ENCODE results near the gene B2M.
"Not testable (repeated sequence)": the region's sequence is repeated elsewhere in the genome, so short reads cannot be mapped to it uniquely, and the experiment has no call there.

B2M gene

GRCh38 chr15:44711096-44711742 lies at the start of gene B2M, which contains the start of gene PATL2:
Gene B2M (plus strand): TSS chr15:44711517. CDS start chr15:44711547, 30 bp downstream.
Gene PATL2 (minus strand): TSS chr15:44711323. CDS start chr15:44676490, 34,833 bp downstream.
- in situ Hi-C loops (cut with MboI; ENCODE audit: low sequenced_read_pairs): no loop called here

DNA sequence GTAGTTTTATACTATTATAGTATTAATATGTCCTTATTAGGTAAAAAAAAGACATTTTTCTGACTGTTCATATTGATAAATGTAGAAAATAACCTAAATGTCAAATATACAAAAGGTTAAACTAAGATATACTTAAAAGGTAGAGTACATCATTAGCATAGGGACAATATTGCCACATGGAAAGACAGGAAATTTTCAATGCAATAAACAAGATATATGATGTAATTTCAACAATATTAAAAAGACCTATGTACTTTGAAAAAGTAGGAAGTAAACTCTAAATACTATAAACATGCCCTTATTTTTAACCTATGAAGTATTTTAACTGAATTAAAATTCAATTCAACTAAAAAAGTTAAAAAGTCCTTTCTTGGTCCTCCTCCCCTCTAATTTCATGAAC lies 49.7 kb upstream of the B2M start:
- in situ Hi-C loops (cut with MboI; ENCODE audit: low sequenced_read_pairs): no loop called here

DNA sequence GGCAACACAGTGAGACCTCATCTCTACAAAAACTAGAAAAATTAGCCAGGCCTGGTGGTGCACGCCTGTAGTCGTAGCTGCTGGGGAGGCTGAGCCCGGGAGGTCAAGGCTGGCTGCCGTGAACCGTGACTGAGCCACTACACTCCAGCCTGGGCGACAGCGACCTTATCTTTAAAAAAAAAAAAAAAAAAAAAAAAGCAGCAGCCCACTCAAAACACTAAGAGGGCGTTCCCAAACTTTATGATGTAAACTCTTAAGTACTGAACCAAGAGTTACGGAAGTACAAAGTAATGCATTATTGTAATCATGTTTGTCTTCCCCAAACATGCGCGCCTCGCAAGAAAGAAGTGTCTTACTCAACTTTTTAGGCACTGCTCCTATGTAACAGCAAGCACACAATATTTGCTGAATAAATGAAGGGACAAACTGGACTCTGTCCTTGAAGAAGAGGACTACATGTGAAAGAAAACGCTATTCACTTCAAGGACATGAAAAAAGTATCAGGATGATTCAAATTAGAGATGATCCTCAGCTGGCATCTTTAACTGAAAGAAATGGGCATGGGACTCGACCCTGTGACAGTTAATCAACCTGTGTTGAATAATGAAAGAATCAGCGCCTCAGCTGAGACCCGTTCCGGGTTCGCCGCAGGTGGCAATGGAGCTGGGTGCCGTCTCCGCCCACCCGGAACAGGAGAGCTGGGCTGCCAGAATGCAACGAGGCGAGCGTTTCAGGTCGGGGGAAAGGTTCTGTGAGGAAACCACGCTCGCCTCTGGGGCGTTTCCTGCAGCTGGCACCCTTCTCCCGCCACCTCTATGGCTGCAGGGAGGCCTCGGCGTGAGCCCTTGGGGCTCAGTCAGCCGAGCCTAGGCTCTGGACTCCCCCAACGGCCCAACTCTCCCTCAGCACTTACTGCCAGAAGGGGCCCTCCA lies 48.6 kb upstream of the B2M start:
- in situ Hi-C loops (cut with MboI; ENCODE audit: low sequenced_read_pairs): no loop called here

DNA sequence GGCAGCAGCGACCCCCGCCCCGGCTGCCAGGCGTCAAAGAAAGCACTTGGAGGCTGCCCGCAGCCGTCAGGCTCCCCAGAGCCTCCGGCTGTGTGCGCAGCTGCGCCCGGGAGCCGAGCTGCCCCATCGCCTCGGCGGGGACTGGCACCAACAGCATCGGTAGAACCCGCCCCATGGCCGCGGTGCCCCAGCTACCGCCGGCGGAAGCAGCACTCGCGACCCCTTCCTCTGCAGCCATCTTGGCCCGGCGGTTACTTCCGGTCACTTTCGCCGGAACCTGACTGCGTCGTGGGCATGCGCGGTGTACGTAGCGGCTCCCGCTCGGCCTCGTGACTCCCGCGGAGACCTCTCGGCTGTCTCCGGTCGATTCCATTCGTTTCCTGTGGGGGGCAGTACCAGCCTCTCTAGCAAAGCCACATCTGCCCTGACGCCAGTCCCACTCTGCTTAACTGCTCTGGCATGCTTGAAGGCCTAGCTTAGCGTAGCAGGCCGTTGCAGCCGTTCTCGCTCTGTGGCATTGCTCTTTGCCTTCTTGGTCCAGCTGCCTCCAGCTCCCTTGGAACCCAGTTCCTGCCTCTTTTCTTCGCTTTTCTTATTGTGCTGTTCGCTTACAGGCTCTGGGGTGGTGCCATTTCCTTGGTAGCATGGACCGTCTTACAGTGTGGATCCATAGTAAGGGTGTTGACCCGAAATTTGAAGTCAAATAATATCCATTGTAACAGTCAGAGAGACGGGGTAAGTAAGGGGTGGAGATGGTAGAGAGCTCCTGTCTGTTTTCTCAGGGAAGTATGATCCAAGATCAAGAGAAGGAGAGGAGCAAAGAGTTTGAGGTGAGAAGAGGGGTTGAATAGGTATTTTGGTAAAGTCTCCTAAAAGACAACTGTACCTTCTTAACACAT lies 47.7 kb upstream of the B2M start, which contains the start of gene SPG11:
Gene SPG11, minus strand, starts transcription at position 253 of the 899 bp plus-strand sequence. Its CDS starts 15 bp downstream, at position 238.
- in situ Hi-C loops (cut with MboI; ENCODE audit: low sequenced_read_pairs): no loop called here

- in situ Hi-C loops (cut with MboI; ENCODE audit: low sequenced_read_pairs): no loop called here
Measured at GRCh38 chr15:44666210-44667038, 44.9 kb upstream of the B2M start.

DNA sequence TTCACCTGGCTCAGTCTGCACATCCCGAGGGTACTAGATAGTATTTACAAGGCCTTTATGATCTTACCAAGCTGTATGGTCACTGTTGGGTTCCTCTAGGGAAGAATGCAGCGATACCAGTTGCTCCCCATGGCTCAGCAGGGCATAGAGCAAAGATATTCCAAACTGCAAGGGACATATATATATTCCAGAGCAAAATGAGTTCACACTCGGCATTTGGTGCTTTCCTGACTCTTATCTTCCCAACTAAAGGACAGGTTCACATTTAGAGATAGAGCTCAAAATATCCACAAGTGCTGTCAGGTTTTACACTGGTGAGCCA lies 44.3 kb upstream of the B2M start:
- in situ Hi-C loops (cut with MboI; ENCODE audit: low sequenced_read_pairs): no loop called here

- in situ Hi-C loops (cut with MboI; ENCODE audit: low sequenced_read_pairs): no loop called here
Measured at GRCh38 chr15:44668921-44669320, 42.4 kb upstream of the B2M start.

- in situ Hi-C loops (cut with MboI; ENCODE audit: low sequenced_read_pairs): no loop called here
Measured at GRCh38 chr15:44670087-44670950, 41.0 kb upstream of the B2M start.

- in situ Hi-C loops (cut with MboI; ENCODE audit: low sequenced_read_pairs): no loop called here
Measured at GRCh38 chr15:44673639-44674038, 37.7 kb upstream of the B2M start.

- in situ Hi-C loops (cut with MboI; ENCODE audit: low sequenced_read_pairs): no loop called here
Measured at GRCh38 chr15:44675911-44676310, 35.4 kb upstream of the B2M start.

DNA sequence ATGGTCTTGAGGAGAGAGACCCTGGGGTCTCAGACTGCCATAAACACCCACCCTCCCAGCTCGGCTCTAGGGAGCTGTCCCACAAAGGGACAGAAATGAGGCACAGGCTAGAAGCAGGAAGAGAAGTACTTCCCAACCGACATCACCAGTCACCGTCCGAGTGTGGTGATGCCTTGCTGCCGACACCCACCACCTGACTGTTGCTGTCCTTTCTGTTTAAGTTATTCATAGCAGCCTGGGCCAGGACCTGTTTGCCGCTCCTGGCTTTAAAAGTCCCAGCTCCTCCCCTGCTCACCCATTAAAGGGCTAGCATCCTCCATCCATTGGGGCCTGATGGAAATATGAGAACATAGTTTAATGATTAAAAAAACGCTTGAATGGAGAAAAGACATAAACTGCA lies 34.6 kb upstream of the B2M start:
- in situ Hi-C loops (cut with MboI; ENCODE audit: low sequenced_read_pairs): no loop called here

DNA sequence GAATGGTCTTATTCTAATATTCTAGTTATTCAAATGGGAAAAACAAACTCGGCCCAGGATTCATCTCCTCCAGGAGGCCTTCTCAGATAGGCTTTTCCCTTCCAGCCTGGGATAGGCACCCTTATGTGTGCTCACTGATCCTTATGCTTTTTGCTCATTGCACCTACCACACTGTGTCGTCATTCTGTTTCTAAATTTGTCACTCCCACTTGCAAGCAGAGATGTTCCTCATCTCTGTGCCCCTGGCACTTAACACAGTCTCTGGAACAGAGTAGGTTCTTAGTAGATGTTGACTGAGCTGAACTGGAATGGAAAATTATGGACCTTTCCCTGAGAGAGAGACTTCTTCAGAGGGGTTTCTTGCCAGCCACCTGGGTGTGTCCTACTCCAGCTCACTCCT lies 29.1 kb upstream of the B2M start:
- in situ Hi-C loops (cut with MboI; ENCODE audit: low sequenced_read_pairs): no loop called here

DNA sequence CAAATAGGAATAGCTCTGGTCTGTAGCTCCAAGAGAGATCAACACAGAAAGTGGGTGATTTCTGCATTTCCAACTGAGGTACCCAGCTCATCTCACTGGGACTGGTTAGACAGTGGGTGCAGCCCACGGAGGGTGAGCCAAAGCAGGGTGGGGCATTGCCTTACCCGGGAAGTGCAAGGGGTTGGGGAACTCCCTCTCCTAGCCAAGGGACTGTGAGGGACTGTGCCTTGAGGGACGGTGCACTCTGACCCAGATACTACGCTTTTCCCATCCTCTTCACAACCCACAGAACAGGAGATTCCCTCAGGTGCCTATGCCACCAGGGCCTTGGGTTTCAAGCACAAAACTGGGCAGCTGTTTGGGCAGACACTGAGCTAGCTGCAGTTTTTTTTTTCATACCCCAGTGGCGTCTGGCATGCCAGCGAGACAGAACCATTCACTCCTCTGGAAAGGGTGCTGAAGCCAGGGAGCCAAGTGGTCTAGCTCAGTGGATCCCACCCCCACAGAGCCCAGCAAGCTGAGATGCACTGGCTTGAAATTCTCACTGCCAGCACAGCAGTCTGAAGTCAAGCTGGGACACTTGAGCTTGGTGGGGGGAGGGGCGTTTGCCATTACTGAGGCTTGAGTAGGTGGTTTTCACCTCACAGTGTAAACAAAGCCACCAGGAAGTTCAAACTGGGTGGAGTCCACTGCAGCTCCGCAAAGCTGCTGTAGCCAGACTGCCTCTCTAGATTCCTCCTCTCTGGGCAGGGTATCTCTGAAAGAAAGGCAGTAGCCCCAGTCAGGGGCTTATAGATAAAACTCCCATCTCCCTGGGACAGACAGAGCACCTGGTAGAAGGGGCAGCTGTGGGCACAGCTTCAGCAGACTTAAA lies 28.3 kb upstream of the B2M start:
- in situ Hi-C loops (cut with MboI; ENCODE audit: low sequenced_read_pairs): not testable (repeated sequence)

GRCh38 chr15:44689318-44689717 lies 22.0 kb upstream of the B2M start:
- in situ Hi-C loops (cut with MboI; ENCODE audit: low sequenced_read_pairs): not testable (repeated sequence)

DNA sequence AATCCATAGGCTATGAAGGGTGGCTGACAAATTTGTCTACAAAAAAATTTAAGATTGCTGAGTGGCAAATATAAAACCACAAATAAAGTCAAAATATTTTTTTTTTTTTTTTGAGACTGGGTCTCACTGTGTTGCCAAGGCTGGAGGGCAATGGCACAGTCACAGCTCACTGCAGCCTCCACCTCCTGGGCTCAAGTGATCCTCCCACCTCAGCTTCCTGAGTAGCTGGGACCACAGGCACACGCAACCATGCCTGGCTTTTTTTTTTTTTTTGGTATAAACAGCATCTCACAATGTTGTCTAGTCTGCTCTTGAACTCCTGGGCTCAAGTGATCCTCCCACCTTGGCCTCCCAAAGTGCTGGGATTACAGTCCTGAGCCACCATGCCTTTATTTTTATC lies 21.1 kb upstream of the B2M start:
- in situ Hi-C loops (cut with MboI; ENCODE audit: low sequenced_read_pairs): not testable (repeated sequence)

DNA sequence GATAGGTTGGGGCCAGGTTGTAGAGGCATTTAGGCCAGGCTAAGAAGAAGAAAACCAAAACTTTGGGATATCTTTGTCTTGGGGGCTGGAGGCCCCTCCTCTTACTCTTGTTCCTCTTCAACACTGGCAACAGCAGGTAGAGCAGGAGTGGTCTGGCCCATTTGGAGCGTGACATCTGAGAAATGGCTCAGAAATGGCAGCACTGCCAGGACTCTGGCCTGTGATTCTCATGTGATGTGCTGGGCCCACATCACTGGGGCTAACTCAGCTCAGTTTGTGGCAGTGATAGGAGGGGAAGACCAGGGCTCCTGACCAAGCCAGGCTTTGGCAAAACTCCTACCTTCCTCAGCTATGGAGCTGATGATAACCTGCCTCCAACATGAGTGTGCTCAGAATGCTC lies 18.7 kb upstream of the B2M start:
- in situ Hi-C loops (cut with MboI; ENCODE audit: low sequenced_read_pairs): no loop called here

DNA sequence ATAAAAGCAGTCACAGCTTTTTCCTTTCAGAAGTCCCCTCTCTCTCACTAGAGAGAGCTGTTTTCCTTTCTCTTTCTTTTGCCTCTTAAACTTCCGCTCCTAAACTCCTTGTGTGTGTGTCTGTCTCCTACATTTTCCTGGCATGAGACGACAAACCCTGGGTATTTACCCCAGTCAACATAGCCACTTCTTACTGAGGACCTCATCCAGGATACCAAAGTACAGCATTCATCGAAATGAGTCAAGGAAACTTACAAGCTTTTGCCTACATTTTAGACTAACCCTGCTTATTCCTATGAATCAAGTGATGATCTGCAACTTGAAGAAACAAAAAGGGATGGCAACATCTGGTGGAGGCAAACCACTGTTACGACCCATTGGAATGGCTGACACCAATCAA lies 16.9 kb upstream of the B2M start:
- in situ Hi-C loops (cut with MboI; ENCODE audit: low sequenced_read_pairs): no loop called here

DNA sequence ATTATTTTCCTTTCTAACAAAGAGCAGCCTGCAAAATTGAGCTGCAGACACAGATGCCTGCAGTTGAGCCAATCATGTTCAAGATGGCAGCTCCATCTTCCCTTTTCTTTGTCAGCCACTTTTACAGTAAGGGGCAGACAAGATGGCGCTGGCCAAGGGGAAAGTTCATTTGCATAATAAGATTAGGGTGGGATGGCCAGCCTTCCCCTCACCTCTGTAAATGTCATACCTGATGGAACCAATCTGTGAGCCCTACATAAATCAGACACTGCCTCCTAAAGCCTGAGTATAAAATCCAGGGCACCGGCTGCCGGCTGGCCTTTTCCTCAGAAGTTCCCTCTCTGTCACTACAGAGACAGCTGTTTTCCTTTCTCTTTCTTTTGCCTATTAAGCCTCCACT lies 16.0 kb upstream of the B2M start:
- in situ Hi-C loops (cut with MboI; ENCODE audit: low sequenced_read_pairs): no loop called here
